Activated CD8-positive, alpha-beta memory T cell treated with anti-CD3 and anti-CD28 coated beads for 4 hours (primary cell): ENCODE data around the gene ECI2.

Experiments
- DNase-seq, 2 donors: peaks; one replicate each; pipeline ENCODE4 v3.0.0-alpha.2; 2020; ENCODE audit warnings: low read depth in 2 of 2

Gene ECI2

GRCh38 chr6:4134841-4135664 is at the start of gene ECI2:
Gene ECI2, minus strand, starts transcription at chr6:4135575. Its CDS starts 15 bp downstream, at chr6:4135560.
- peak; percentile 11 to 19 for DNase-seq

GRCh38 chr6:4180652-4181255 is 45.4 kb upstream of the ECI2 start:
- no peak for DNase-seq

GRCh38 chr6:4179960-4180651 is 44.7 kb upstream of the ECI2 start:
- DNase-seq, result no peak

DNA sequence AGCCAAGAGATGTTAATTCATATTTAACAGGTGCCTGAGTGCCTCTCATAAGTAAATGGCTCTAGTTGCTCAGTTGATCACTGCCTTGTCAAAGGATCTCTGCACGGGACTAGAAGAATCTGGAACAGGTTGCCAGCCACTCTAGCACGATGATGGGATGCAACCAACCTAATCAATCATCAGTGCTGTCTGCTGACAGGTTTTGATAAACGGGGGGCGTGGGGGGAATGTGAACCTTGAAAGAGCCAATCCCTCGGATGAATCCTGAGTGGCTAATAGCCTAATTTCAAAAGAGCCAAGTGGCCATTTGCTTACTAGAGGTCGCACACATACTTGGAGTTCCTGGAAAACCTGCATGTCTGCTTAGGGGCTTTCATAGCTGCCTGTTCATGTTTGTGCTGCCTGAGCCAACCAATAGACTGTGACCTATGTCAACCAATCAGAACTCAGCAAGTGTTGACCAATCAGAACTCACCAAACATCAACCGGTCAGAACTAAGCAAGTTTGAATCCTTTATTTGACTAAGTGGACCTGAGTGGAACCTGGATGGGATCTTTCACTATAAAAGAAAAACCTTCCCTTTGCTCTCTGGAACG is 43.5 kb upstream of the ECI2 start:
- no peak for DNase-seq

GRCh38 chr6:4176907-4177306 is 41.5 kb upstream of the ECI2 start:
- DNase-seq, result no peak

GRCh38 chr6:4174042-4174441 is 38.7 kb upstream of the ECI2 start:
- DNase-seq, result no peak

DNA sequence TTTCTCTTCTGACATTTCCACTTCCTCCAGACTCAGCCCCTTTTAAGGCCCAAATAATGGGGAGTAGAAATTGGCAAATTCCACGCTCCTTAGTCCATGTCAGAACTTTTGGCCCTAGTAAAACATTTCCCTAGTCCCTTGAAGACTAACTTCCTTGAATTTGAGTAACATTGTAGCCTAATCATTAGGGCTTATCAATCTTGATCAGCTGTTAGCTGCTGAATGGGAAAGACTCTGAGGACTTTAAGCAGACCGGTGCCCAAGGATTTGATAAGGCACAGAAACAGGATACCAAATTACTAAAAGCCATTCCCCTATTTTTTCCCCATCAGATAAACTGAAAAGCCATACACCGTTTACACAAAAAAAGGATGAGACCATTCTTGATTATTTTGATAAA is 37.0 kb upstream of the ECI2 start:
- no peak for DNase-seq

GRCh38 chr6:4170297-4170696 is 34.9 kb upstream of the ECI2 start:
- no peak for DNase-seq

DNA sequence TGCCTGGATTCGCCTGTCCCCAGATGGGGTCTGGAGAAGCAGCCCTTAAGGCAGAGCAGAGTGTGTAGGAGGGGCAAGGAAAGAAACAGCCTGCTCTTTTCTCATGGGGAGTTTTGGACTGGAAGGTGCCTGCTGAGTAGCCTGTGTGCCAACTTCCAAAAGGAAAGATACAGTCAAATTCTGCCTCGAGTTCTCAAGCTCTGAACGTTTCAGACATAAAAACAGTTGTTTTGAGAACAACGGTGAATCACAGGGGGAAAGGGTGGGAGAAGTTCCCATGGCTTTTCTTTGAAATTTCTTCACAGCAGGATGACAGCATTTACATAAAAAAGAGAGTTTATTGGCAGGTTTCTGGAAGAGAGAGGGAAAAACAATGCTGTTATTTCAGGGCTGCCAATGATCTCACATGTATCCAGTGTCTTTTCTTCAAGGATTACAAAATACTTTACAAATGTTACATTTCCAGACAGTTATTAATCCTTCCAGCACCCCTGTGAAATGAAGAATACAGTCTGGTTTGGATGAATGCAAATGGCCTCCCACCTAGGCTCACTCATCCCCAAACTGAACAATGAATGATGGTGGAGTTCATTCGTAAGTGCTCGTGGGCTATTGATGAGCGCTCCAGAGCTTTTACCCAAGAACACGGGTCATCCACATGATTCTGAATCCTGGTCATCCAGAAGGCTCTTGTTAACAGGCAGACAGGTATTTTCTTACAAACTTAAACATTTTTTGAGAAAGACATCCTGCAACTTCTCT is 33.8 kb upstream of the ECI2 start:
- no peak for DNase-seq

- no peak for DNase-seq
These were observed 32.5 kb upstream of the ECI2 start for GRCh38 chr6:4167833-4168232.

DNA sequence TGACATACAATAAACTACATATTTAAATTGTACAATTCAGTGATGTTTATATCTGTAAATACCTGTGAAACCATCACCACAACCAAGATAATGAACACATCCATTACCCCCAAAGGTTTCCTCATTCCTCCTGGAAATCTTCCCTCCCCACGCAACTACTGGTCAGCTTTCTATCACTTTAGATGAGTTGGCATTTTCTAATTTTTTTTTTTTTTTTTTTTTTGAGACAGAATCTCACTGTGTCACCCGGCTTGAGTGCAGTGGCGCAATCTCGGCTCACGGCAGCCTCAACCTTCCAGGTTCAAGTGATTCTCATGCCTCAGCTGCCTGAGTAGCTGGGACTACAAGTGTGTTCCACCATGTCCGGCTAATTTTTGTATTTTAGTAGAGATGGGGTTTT is 31.7 kb upstream of the ECI2 start:
- DNase-seq, result no peak

- no peak for DNase-seq
These were observed 29.1 kb upstream of the ECI2 start for GRCh38 chr6:4164456-4164855.

DNA sequence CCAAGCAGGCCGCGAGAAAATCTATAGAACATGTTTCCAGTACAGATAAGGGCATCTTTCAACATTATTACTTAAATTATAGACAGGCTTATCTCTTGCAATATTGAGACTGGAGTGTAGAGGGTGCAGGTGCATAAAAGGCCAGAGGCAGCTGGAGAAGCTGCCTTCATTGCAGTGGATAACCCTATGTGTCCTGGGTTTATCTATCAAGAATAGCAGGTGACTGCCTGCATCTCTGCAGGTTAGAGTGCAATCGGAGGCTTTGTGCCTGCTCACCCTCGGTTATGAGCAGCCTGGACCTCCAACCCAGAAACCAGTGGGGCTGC is 28.7 kb upstream of the ECI2 start:
- no peak for DNase-seq

GRCh38 chr6:4163408-4164116 is 28.2 kb upstream of the ECI2 start:
- DNase-seq, result no peak

- no peak for DNase-seq
These were observed 27.0 kb upstream of the ECI2 start for GRCh38 chr6:4162370-4162769.

DNA sequence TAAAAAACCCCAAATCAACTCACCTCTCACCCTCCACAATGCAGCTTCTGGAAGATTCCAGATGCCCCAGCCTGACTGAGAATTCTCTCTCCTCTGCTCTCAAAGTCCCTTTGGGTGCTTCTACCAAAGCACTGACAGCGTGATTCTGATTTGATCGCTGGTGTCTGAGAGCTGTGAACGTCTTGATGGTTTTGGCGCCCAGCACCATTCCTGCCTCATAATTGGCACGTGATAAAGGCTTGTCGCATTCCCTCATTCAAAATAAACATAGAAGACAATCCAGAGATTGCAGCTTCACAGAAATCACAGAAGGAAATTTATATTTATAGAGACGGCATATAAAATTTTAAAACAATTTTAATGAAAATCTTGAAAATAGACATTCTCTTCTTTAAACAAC is 24.1 kb upstream of the ECI2 start:
- DNase-seq, result no peak

- DNase-seq, result no peak
These were observed 22.1 kb upstream of the ECI2 start for GRCh38 chr6:4157506-4157905.

DNA sequence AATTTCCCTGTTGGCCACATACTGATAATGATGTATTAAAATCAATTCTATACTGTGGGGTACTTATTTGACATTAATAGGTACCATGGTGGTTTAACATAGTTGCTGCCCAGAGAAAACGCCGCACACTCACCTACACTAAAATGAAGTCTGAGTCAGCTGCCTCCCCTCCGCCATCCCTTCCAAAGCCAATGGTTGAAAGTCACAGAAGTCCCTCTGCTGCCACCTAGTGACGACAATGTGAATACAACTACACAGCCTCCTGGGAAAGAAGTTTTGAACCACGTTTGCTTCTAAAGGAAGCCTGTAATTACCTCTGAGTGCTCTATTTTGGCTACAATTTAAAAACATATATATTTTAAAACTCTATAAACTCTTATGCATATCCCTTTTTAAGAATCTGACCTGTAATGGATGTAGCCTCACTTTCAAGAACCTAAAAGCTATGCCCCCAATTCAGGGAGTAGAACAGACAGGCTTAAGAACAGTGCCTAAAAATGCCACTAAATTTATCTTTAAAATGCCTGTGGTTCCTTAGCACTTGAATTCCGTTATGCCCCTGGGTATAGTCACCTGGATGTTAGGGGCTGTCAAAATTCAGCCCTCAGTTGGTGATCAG is 20.6 kb upstream of the ECI2 start:
- DNase-seq, result peak; percentile 46 to 67

DNA sequence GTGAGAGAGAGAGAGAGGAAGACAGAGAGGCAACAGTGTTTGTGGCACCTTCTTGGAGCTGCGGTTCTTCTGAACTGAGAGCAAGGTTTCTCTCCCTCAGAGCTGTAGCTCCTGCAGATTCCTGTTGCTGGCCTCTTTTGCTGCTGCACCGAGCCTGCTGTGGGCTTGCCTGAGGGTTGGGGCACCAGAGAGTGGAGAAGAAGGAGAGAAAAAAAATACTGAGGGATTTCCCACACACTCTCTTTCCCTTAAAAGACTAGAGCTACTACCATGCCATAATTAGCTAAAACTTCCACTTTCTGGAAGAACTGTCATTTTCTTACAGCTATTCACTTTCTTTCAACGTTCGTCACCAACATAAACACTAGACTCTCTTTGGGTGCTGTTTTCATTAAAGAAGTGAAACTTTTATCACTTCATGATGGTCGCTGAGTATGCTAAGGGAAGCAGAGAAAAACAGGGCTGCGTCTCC is 18.2 kb upstream of the ECI2 start:
- DNase-seq, result no peak

DNA sequence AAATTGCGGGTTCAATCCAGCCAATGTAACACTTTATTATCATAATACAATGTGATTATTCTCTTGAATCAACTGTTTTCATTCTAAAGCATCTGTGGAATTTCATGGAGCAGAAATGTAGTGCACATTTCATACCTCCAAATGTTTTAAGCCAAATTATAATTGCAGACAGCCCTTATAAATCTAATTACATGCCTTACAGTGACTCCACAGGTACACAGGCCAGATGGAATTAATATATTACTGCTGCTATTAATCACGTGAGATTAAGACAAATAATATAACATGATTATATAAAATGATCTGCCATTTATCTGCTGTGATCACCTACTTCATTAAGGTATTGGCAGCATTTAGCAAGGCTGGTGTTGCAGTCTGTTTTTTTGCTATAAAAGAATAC is 9.7 kb upstream of the ECI2 start:
- DNase-seq, result no peak

DNA sequence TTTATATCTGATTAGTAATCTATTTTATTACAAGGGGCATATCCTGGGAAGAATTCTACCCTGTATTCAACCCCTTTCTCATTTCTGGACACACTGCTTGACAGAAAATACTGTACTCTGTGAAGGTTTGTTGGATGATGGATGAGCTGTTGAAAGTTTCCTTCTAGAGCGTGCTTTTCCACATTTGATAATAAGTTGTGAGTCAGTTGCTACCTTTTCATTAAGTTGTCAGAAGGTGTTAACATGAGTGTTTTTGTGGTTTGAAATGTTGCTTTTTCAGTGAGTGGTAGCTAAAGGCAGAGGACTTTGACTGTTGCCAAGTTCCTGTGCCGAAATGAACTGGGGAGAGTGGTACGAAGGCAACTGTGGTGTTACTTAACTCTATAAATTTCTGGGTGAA is 3.9 kb upstream of the ECI2 start:
- no peak for DNase-seq
